ENCODE data around the gene RPL22L1. TPM values are rescaled to one million over a fixed set of nuclear protein-coding genes. Genes with fewer than 3 reads are reported as not detected.
"Not testable (repeated sequence)": the region's sequence is repeated elsewhere in the genome, so short reads cannot be mapped to it uniquely, and the experiment has no call there.

RPL22L1 gene
- total RNA-seq, 2 donors from 2014 or later: 105 to 173 TPM

DNA sequence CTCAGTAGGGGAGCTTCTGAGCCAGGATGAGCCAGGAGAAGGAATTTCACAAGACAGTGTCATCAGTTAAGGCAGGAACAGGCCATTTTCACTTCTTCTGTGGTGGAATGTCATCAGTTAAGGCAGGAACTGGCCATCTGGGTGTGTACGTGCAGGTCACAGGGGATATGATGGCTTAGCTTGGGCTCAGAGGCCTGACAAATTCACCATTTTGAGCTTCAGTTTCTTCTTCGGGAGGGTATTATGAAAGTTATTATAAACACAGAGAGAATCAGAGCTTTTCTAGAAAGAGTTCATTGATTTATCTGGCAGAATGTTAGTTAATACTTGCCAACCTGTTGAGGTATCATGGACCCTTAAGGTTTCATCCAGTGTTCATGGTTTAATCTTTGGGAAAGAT lies 46.4 kb downstream of the RPL22L1 start:
- not testable (repeated sequence) for ATAC-seq (replicated peaks); H3K36me3 Mint-ChIP-seq (ENCODE audit: low read depth); H3K27ac Mint-ChIP-seq; H3K4me1 Mint-ChIP-seq; H3K9me3 Mint-ChIP-seq; H3K4me3 Mint-ChIP-seq
- peaks cover 48% of the 10 kb centered on the region for H3K27me3 Mint-ChIP-seq

DNA sequence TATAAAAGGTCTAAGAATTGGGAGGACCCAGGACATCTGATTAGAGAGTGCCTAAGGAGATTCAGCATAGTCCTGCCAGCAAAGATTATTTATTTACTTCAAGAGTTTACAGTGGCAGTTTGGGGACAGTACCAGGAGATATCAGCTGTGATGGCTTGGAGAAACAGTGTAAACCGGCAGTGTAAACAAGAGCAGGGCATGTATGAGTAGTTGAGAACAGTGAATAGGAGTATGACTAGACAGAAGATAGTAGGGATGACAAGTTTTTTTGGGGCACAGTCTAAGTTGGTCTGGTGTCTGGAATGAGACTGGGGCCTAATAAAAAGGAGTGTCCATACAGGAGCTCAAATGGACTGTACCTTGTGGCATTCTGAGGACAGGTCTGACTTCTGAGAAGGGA lies 51.7 kb downstream of the RPL22L1 start:
- not testable (repeated sequence) for H3K4me1 Mint-ChIP-seq; H3K4me3 Mint-ChIP-seq; H3K9me3 Mint-ChIP-seq; H3K27ac Mint-ChIP-seq; ATAC-seq (replicated peaks); H3K36me3 Mint-ChIP-seq (ENCODE audit: low read depth)
- peaks cover 45% of the 10 kb centered on the region for H3K27me3 Mint-ChIP-seq

DNA sequence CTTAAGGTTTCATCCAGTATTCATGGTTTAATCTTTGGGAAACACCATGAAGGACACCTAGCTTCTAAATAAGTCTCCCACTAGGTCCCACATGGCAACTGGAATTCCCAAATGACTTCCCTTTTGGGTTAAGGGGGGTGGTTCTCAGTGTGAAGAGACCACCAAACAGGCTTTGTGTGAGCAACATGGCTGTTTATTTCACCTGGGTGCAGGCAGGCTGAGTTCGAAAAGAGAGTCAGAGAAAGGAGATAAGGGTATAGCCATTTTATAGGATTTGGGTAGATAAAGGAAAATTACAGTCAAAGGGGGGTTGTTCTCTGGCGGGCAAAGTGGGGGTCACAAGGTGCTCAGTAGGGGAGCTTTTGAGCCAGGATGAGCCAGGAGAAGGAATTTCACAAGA lies 52.5 kb downstream of the RPL22L1 start:
- H3K36me3 Mint-ChIP-seq (ENCODE audit: low read depth); H3K9me3 Mint-ChIP-seq; H3K4me1 Mint-ChIP-seq; H3K27ac Mint-ChIP-seq; ATAC-seq (replicated peaks); H3K4me3 Mint-ChIP-seq: not testable (repeated sequence)
- H3K27me3 Mint-ChIP-seq: peaks cover 36% of the 10 kb centered on the region

DNA sequence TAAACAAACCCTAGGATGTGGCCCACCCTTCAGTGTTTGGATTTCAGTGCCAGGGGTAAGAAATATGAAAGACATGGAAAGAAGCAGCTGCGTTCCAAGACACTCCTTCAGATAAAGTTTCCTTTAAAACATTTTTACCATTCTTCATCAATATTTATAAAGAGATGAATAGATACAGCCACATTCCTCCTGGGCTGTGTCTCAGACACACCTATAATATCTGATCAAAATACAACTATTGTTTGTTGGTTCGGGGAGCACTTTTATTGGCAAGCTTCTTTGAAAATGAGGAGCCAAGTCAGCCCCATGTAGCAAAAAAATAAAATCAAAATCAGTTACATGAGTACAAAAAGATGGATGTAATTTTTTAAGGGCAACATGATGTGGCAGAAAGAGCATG lies 53.2 kb downstream of the RPL22L1 start:
- ATAC-seq (replicated peaks): no peak
- no peaks in the 10 kb centered on the region for H3K36me3 Mint-ChIP-seq (ENCODE audit: low read depth)
- H3K4me1 Mint-ChIP-seq: peaks cover 3% of the 10 kb centered on the region
- peaks cover 30% of the 10 kb centered on the region for H3K27me3 Mint-ChIP-seq
- H3K4me3 Mint-ChIP-seq: no peak overlapping the region
- no peaks in the 10 kb centered on the region for H3K9me3 Mint-ChIP-seq
- no peak overlapping the region for H3K27ac Mint-ChIP-seq

DNA sequence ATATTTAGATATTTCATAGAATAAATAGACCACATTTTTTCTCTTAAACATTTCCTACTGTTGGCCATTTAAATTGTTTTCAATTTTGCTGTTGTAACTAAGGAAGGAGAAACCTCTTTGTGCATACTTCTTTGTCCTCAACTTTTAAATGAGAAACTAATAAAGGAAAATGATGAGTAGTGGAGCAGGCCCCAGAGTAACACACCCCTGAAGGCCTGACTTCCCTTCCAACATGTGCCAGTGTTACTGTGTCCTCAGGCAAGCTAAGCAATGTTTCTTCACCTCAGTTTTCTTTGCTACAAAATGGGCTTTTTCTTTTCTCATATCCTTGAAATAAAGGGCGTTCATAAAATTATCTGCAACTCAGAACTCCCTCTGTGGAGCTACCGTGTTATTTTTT lies 53.7 kb downstream of the RPL22L1 start:
- no peak overlapping the region for H3K27ac Mint-ChIP-seq
- H3K9me3 Mint-ChIP-seq: no peaks in the 10 kb centered on the region
- H3K36me3 Mint-ChIP-seq (ENCODE audit: low read depth): no peaks in the 10 kb centered on the region
- H3K4me1 Mint-ChIP-seq: peaks cover 5% of the 10 kb centered on the region
- ATAC-seq (replicated peaks): no peak
- no peak overlapping the region for H3K4me3 Mint-ChIP-seq
- peaks cover 25% of the 10 kb centered on the region for H3K27me3 Mint-ChIP-seq

DNA sequence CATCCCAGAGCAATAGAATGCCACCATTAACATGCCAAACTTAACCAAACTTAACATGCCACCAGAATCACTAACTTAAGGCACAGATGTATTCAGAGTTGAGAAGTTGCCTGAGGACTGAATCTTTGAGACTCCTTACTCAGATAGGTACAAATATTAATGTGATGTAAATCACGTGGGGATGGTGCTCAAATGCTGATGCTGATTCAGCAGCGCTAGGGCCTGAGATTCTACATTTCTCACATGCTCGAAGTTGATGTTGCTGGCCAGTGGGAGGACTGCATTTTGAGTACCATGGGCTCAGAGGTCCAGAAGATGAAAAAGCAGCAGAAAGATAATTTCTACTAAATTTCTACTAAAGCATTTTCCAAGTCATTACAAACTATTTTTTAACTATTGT lies 54.1 kb downstream of the RPL22L1 start:
- ATAC-seq (replicated peaks): no peak
- H3K9me3 Mint-ChIP-seq: no peaks in the 10 kb centered on the region
- H3K27ac Mint-ChIP-seq: no peak overlapping the region
- peaks cover 5% of the 10 kb centered on the region for H3K4me1 Mint-ChIP-seq
- H3K27me3 Mint-ChIP-seq: peaks cover 23% of the 10 kb centered on the region
- H3K4me3 Mint-ChIP-seq: no peak overlapping the region
- no peaks in the 10 kb centered on the region for H3K36me3 Mint-ChIP-seq (ENCODE audit: low read depth)

DNA sequence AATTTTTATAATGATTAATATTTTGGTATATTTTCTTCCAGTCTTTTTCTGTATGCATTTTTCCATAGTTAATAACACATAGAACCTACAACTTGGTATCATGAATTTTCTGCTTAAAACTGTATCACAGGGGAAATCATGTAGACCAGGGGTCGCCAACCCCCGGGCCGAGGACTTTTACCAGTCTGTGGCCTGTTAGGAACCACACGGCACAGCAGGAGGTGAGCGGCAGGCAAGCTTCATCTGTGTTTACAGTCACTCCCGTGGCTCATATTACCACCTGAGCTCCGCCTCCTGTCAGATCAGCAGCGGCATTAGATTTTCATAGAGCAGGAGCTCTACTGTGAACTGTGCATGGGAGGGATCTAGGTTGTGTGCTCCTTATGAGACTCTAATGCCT lies 54.7 kb downstream of the RPL22L1 start:
- no peak overlapping the region for H3K4me3 Mint-ChIP-seq
- no peak for ATAC-seq (replicated peaks)
- H3K27ac Mint-ChIP-seq: no peak overlapping the region

More for the DNA sequence above, 54.7 kb downstream of the RPL22L1 start:
- H3K4me1 Mint-ChIP-seq: peaks cover 5% of the 10 kb centered on the region
- peaks cover 18% of the 10 kb centered on the region for H3K27me3 Mint-ChIP-seq
- H3K36me3 Mint-ChIP-seq (ENCODE audit: low read depth): no peaks in the 10 kb centered on the region
- no peaks in the 10 kb centered on the region for H3K9me3 Mint-ChIP-seq

Other genes starting within 250 kb of the RPL22L1 start
- 1 to 10 TPM; 4.7 to 8.9 TPM for gene EIF5A2, start 38.4 kb upstream of the RPL22L1 start, total RNA-seq
- gene SLC2A2, start 156.5 kb upstream of the RPL22L1 start, total RNA-seq: not detected

Measured in activated T-helper 17 cell treated with anti-CD3 and anti-CD28 coated beads, Interleukin-2, amount 50 U/mL, for 72 hours (primary cell).